H1 (cell line): ENCODE data around the gene WNT9A. TPM values are rescaled to one million over a fixed set of nuclear protein-coding genes. Genes with fewer than 3 reads are reported as not detected.

Experiments used
- CHD7 ChIP-seq: fragments of 300-600 bp; sonication (generic); IDR thresholded peaks from 2 replicates; pipeline ENCODE4 v1.7.1; 2012; ENCODE audit warnings: low read length, moderate library complexity, mild to moderate bottlenecking, inconsistent platforms; ENCODE audit not compliant: insufficient replicate concordance
- EP300 ChIP-seq, 2 experiments: IDR thresholded peaks; 1 replicate in 1 of 2; 2 replicates in 1 of 2; pipeline ENCODE4 v1.6.1; 2011 to 2012; ENCODE audit warnings: low read depth in 2 of 2, low read length in 2 of 2, mild to moderate bottlenecking in 2 of 2, borderline replicate concordance in 1 of 2, inconsistent platforms in 1 of 2, moderate library complexity in 1 of 2
- PHF8 ChIP-seq: fragments of 200-600 bp; sonication (generic); conservative IDR thresholded peaks from 2 replicates; pipeline ENCODE4 v1.7.1; 2012; ENCODE audit warnings: low read depth, mild to moderate bottlenecking, inconsistent platforms, low read length, moderate library complexity
- POLR2A ChIP-seq, 2 experiments: IDR thresholded peaks; 1 replicate in 1 of 2; 2 replicates in 1 of 2; pipeline ENCODE4 v1.6.1; 2011; ENCODE audit warnings: low read depth in 2 of 2, low read length in 2 of 2, mild to moderate bottlenecking in 2 of 2; ENCODE audit errors: control extremely low read depth in 1 of 2
- RAD21 ChIP-seq, 2 experiments: IDR thresholded peaks in 1 of 2; conservative IDR thresholded peaks in 1 of 2; 2 replicates each; pipeline ENCODE4 v1.6.1; 2011; ENCODE audit warnings: low read depth in 2 of 2, low read length in 2 of 2, improper control_type of control experiment in 1 of 2, inconsistent platforms in 1 of 2, mild to moderate bottlenecking in 1 of 2, moderate library complexity in 1 of 2
- SIN3A ChIP-seq, 2 experiments: IDR thresholded peaks in 1 of 2; conservative IDR thresholded peaks in 1 of 2; 2 replicates each; pipeline ENCODE4 v1.6.1; 2011 to 2012; ENCODE audit warnings: low read length in 2 of 2, improper control_type of control experiment in 1 of 2, low read depth in 1 of 2, mild to moderate bottlenecking in 1 of 2
- TAF1 ChIP-seq: IDR thresholded peaks from 2 replicates; pipeline ENCODE4 v1.6.1; 2011; ENCODE audit warnings: mild to moderate bottlenecking, low read depth, low read length
- USF2 ChIP-seq: IDR thresholded peaks from 2 replicates; pipeline ENCODE4 v1.6.1; 2011; ENCODE audit warnings: low read length, improper control_type of control experiment
- polyA plus RNA-seq, 7 experiments: library from polyadenylated mRNA; depleted of rRNA in 3 of 7; stranded (reverse) in 5 of 7; unstranded in 2 of 7; fragments of >200 nt in 5 of 7; fragments of 200-250 nt in 2 of 7; gene quantifications; 1 replicate in 5 of 7; 2 replicates in 1 of 7; 4 replicates in 1 of 7; pipeline versions ENCODE4 v1.2.1 to v1.2.3, GENCODE V29; 2011 to 2013; ENCODE audit warnings: missing spikeins in 2 of 7, mixed read lengths in 2 of 7
- total RNA-seq: library from RNA; stranded (reverse); fragmentation: NEBNext Ultra II Directional; extraction: Animal tissue kit (Norgen Biotek cat#: 25700); gene quantifications from 2 replicates; pipeline ENCODE4 v1.2.1, GENCODE V29; 2021

Gene WNT9A
- total and polyA plus RNA-seq, 2 of the 8 experiments (the other 6 are each of a cell fraction or from before 2014, with no cell fraction given): 1.1 to 1.5 TPM

- TF ChIP-seq CHD7 (no peak), TAF1 (no peak), PHF8 (no peak), RAD21 (IDR thresholded peaks at IDR 0.05 in 1 of 2, conservative IDR thresholded peaks at IDR 0.05 in 1 of 2; ENCODE audit: low read depth in 2 of 2, low read length in 2 of 2) (no peak), EP300 (IDR thresholded peaks at IDR 0.05; ENCODE audit: borderline replicate concordance in 1 of 2, low read depth in 2 of 2, low read length in 2 of 2) (no peak), POLR2A (IDR thresholded peaks at IDR 0.05; ENCODE audit: control extremely low read depth in 1 of 2, low read depth in 2 of 2, low read length in 2 of 2) (no peak), SIN3A (conservative IDR thresholded peaks at IDR 0.05 in 1 of 2, IDR thresholded peaks at IDR 0.05 in 1 of 2; ENCODE audit: low read depth in 1 of 2, low read length in 2 of 2) (no peak), USF2 (no peak)
These were observed 17.8 kb downstream of the WNT9A start (continued) for GRCh38 chr1:227929751-227930472.
